GM12801 (cell line): ENCODE measurements around the gene RIPPLY3.

Experiments used
- CTCF ChIP-seq: IDR thresholded peaks from one replicate; pipeline ENCODE4 v1.5.1; 2011; ENCODE audit warnings: control low read depth; ENCODE audit not compliant: insufficient read length; ENCODE audit errors: extremely low read depth

RIPPLY3 gene

GRCh38 chr21:36976228-36976861 lies 30.2 kb upstream of the RIPPLY3 start:
- no peak for TF ChIP-seq CTCF

- TF ChIP-seq CTCF = no peak
Measured at GRCh38 chr21:36976882-36977651, 29.4 kb upstream of the RIPPLY3 start.

- no peak for TF ChIP-seq CTCF
Measured at GRCh38 chr21:36980280-36981048, 26.0 kb upstream of the RIPPLY3 start.

GRCh38 chr21:36981049-36981391 lies 25.5 kb upstream of the RIPPLY3 start:
- TF ChIP-seq CTCF = no peak

- TF ChIP-seq CTCF = no peak
Measured at GRCh38 chr21:36981977-36982700, 24.4 kb upstream of the RIPPLY3 start.

- TF ChIP-seq CTCF = no peak
Measured at GRCh38 chr21:36985751-36986594, 20.5 kb upstream of the RIPPLY3 start.
